ENCODE results near the gene KANSL1.

DNA sequence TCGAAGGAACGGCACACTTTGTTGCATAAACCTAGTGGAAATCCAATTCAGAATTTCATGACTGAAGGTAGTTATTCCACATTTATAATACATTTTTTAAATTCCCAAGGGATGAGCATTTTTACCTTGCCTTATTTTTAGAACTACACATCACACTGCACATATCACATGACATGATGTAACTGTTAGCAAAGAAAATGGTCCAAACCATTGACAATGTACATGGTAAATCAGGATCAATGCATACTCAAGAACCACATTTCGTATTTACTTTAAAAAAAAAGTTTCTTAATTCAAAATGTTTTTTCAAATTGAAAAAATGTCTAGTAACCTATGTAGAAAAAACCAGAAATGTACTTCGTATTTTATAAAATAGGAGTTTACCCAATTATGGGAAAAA lies 2.5 kb downstream of the KANSL1 start:
- TF ChIP-seq, protein P1, sequence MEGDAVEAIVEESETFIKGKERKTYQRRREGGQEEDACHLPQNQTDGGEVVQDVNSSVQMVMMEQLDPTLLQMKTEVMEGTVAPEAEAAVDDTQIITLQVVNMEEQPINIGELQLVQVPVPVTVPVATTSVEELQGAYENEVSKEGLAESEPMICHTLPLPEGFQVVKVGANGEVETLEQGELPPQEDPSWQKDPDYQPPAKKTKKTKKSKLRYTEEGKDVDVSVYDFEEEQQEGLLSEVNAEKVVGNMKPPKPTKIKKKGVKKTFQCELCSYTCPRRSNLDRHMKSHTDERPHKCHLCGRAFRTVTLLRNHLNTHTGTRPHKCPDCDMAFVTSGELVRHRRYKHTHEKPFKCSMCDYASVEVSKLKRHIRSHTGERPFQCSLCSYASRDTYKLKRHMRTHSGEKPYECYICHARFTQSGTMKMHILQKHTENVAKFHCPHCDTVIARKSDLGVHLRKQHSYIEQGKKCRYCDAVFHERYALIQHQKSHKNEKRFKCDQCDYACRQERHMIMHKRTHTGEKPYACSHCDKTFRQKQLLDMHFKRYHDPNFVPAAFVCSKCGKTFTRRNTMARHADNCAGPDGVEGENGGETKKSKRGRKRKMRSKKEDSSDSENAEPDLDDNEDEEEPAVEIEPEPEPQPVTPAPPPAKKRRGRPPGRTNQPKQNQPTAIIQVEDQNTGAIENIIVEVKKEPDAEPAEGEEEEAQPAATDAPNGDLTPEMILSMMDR (IDR thresholded peaks at IDR 0.05): no peak
- no peak for TF ChIP-seq POLR2AphosphoS5 (IDR thresholded peaks at IDR 0.05)

Data from transverse colon (tissue), 4 donors.